Fibroblast of villous mesenchyme (primary cell): ENCODE measurements around the gene DRD4. TPM values are rescaled to one million over a fixed set of nuclear protein-coding genes. Genes with fewer than 3 reads are reported as not detected.

Experiments
- DNase-seq: peaks from one replicate; pipeline ENCODE4 v3.0.0-alpha.2; 2010; ENCODE audit warnings: low read depth
- H3K4me3 ChIP-seq: 2 replicates; pipeline ENCODE4 v1.5.1; 2011; ENCODE audit warnings: low read depth, mild to moderate bottlenecking, low read length
- CTCF ChIP-seq: IDR thresholded peaks from 2 replicates; pipeline ENCODE4 v1.5.1; 2012; ENCODE audit warnings: low read depth, mild to moderate bottlenecking, low read length; ENCODE audit not compliant: insufficient read depth
- total RNA-seq: library from RNA; depleted of rRNA; stranded (reverse); fragments of >200 nt; gene quantifications from 2 replicates; pipeline ENCODE4 v1.2.3, GENCODE V29; 2012

Gene DRD4
- total RNA-seq, 1 donor: not detected

GRCh38 chr11:617912-618682, 19.0 kb upstream of the DRD4 start:
- TF ChIP-seq CTCF: no peak
- H3K4me3 ChIP-seq: no peak overlapping the region
- no peak for DNase-seq

GRCh38 chr11:618856-619627, 18.0 kb upstream of the DRD4 start:
- DNase-seq: no peak
- no peak for TF ChIP-seq CTCF
- no peak overlapping the region for H3K4me3 ChIP-seq

GRCh38 chr11:619628-620050, 17.4 kb upstream of the DRD4 start:
- no peak overlapping the region for H3K4me3 ChIP-seq
- DNase-seq: no peak
- TF ChIP-seq CTCF: no peak

- no peak for TF ChIP-seq CTCF
- DNase-seq: no peak
- H3K4me3 ChIP-seq: no peak overlapping the region
Observed at GRCh38 chr11:620201-620600, 16.9 kb upstream of the DRD4 start.

GRCh38 chr11:620935-621814, 15.9 kb upstream of the DRD4 start:
- TF ChIP-seq CTCF: no peak
- no peak for DNase-seq
- no peak overlapping the region for H3K4me3 ChIP-seq

- H3K4me3 ChIP-seq: no peak overlapping the region
- no peak for DNase-seq
- no peak for TF ChIP-seq CTCF
Observed at GRCh38 chr11:621838-622237, 15.2 kb upstream of the DRD4 start.
